GM12878 (cell line): Measurements from ENCODE around the gene KLHL35. TPM values are rescaled to one million over a fixed set of nuclear protein-coding genes. Genes with fewer than 3 reads are reported as not detected.

ENCODE experiments used
- ATAC-seq: fragments of 200-7000 bp; cut with Tn5 transposase; 3 replicates; pipeline ENCODE4 v1.9.1; 2020; ENCODE audit warnings: mild to moderate bottlenecking, moderate library complexity
- BruUV-seq: library from RNA; stranded (reverse); fragments of 400-500 nt; replicated peaks from 2 replicates; lab custom pipeline; 2021; lab: Mats Ljungman, UMichigan
- CTCF ChIA-PET: fragments of 300-600 bp; sonication (Branson Sonifier 250); formaldehyde crosslinking; extraction: SDS; loops from one replicate; lab custom pipeline; 2021; ENCODE audit warnings: inconsistent platforms; lab: Yijun Ruan, JAX
- POLR2A ChIA-PET: fragments of 350-600 bp; formaldehyde crosslinking; extraction: SDS; loops from one replicate; lab custom pipeline; 2021; ENCODE audit warnings: inconsistent platforms; lab: Charles Lee
- RAD21 ChIA-PET: fragments of 300-600 bp; sonication (Branson Sonifier 250); formaldehyde crosslinking; loops from one replicate; lab custom pipeline; 2023; ENCODE audit warnings: antibody characterized with exemption; ENCODE audit not compliant: unreplicated experiment; lab: Charles Lee
- SMC1A ChIA-PET: fragments of 300-600 bp; sonication (Branson Sonifier 250); formaldehyde crosslinking; loops from one replicate; lab custom pipeline; 2023; ENCODE audit not compliant: unreplicated experiment, uncharacterized antibody; lab: Charles Lee
- DNase-seq: peaks from one replicate; pipeline ENCODE4 v3.0.0-alpha.2; 2011; ENCODE audit warnings: low read depth, low spot score
- FAIRE-seq: peaks from 3 replicates; lab custom pipeline; 2011; peaks lifted over from hg19 to GRCh38; lab: Jason Lieb, UNC
- H2AFZ ChIP-seq: 2 replicates; pipeline ENCODE4 v1.6.0; 2011; ENCODE audit warnings: low read depth, low read length, control low read depth; ENCODE audit not compliant: control insufficient read depth
- H3K27ac ChIP-seq: 2 replicates; pipeline ENCODE4 v1.5.1; 2011; ENCODE audit warnings: control low read depth; ENCODE audit not compliant: control insufficient read depth, insufficient read depth
- H3K27me3 ChIP-seq, 2 experiments: replicated peaks in 1 of 2; 2 replicates each; pipeline versions ENCODE4 v1.6.0 to v1.6.1; 2011; ENCODE audit warnings: low read length in 1 of 2; ENCODE audit not compliant: control insufficient read depth in 2 of 2, insufficient read depth in 2 of 2
- H3K36me3 ChIP-seq, 2 experiments: 2 replicates each; pipeline ENCODE4 v1.5.1; 2011; ENCODE audit warnings: low read length in 1 of 2; ENCODE audit not compliant: control insufficient read depth in 2 of 2, insufficient read depth in 2 of 2
- H3K4me1 ChIP-seq: 2 replicates; pipeline ENCODE4 v1.6.1; 2011; ENCODE audit warnings: mild to moderate bottlenecking, low read length, moderate library complexity, mixed read lengths; ENCODE audit not compliant: control insufficient read depth, insufficient read depth
- H3K4me2 ChIP-seq: 2 replicates; pipeline ENCODE4 v1.6.0; 2011; ENCODE audit warnings: control low read depth; ENCODE audit not compliant: control insufficient read depth, insufficient read depth
- H3K4me3 ChIP-seq: fragments of 200-600 bp; sonication (generic); 2 replicates; pipeline ENCODE4 v1.5.1; 2016
- H3K79me2 ChIP-seq: 2 replicates; pipeline ENCODE4 v1.6.0; 2011; ENCODE audit warnings: low read length; ENCODE audit not compliant: control insufficient read depth, insufficient read depth
- H3K9ac ChIP-seq: 2 replicates; pipeline ENCODE4 v1.8.0; 2011; ENCODE audit warnings: low read length, control low read depth, mixed read lengths; ENCODE audit not compliant: control insufficient read depth, insufficient read depth
- H3K9me3 ChIP-seq: replicated peaks from 3 replicates; pipeline ENCODE4 v1.5.1; 2011; ENCODE audit warnings: mild to moderate bottlenecking, low read length; ENCODE audit not compliant: control insufficient read depth, insufficient read depth
- H4K20me1 ChIP-seq: 2 replicates; pipeline ENCODE4 v1.6.0; 2011; ENCODE audit not compliant: control insufficient read depth, insufficient read depth
- BCL11A ChIP-seq: IDR thresholded peaks from 2 replicates; pipeline ENCODE4 v1.6.1; 2011; ENCODE audit warnings: low read depth, low read length
- KDM1A ChIP-seq: fragments of 200-600 bp; sonication (generic); IDR thresholded peaks from 2 replicates; pipeline ENCODE4 v1.6.1; 2016; ENCODE audit warnings: borderline replicate concordance
- KLF5 ChIP-seq: fragments of 450-650 bp; IDR thresholded peaks from 2 replicates; pipeline ENCODE4 v1.6.1; 2014; ENCODE audit warnings: mild to moderate bottlenecking; ENCODE audit not compliant: partially characterized antibody
- MTA3 ChIP-seq: IDR thresholded peaks from 2 replicates; pipeline ENCODE4 v1.6.1; 2012; ENCODE audit warnings: low read length, inconsistent platforms, borderline replicate concordance
- MXI1 ChIP-seq: fragments of 150-350 bp; IDR thresholded peaks from 2 replicates; pipeline ENCODE4 v1.6.1; 2011; ENCODE audit warnings: low read depth, mild to moderate bottlenecking, inconsistent platforms, low read length, improper control_type of control experiment
- NKRF ChIP-seq: fragments of 450-650 bp; conservative IDR thresholded peaks from 2 replicates; pipeline ENCODE4 v1.6.1; 2017; ENCODE audit warnings: mild to moderate bottlenecking, moderate library complexity
- PBX3 ChIP-seq: IDR thresholded peaks from 2 replicates; pipeline ENCODE4 v1.6.1; 2011; ENCODE audit warnings: mild to moderate bottlenecking, low read depth, low read length, moderate library complexity; ENCODE audit not compliant: insufficient replicate concordance
- RAD51 ChIP-seq: fragments of 450-650 bp; IDR thresholded peaks from 2 replicates; pipeline ENCODE4 v1.6.1; 2016; ENCODE audit warnings: moderate library complexity, mild to moderate bottlenecking, inconsistent platforms
- SIN3A ChIP-seq: IDR thresholded peaks from 2 replicates; pipeline ENCODE4 v1.6.1; 2012; ENCODE audit warnings: low read depth, low read length, improper control_type of control experiment
- SKIL ChIP-seq: fragments of 450-650 bp; IDR thresholded peaks from 2 replicates; pipeline ENCODE4 v1.6.1; 2017; ENCODE audit warnings: mild to moderate bottlenecking, low read depth, inconsistent platforms; ENCODE audit not compliant: poor library complexity, severe bottlenecking
- TAF1 ChIP-seq: IDR thresholded peaks from 2 replicates; pipeline ENCODE4 v1.6.1; 2011; ENCODE audit warnings: mild to moderate bottlenecking, low read depth, low read length, borderline replicate concordance
- WGBS: methylation state at CpG from one replicate; pipeline ENCODE4 v1.1.6; 2016; ENCODE audit warnings: low lambda C conversion rate; ENCODE audit not compliant: insufficient replicate concordance, insufficient coverage; ENCODE audit errors: missing lambda C conversion rate; 5-methylcytosine and 5-hydroxymethylcytosine counted together
- in situ Hi-C: fragments of 300-500 bp; cut with MboI; formaldehyde crosslinking; loops from 9 replicates; pipeline ENCODE4 v1.14.3; 2018; ENCODE audit warnings: mixed read lengths
- intact Hi-C: fragments of 100-400 bp; cut with micrococcal nuclease; formaldehyde crosslinking; loops from one replicate; pipeline ENCODE4 v1.14.2; 2022; ENCODE audit not compliant: unreplicated experiment
- polyA plus RNA-seq, 11 experiments: library from polyadenylated mRNA; depleted of rRNA in 4 of 11; unstranded in 6 of 11; stranded (reverse) in 5 of 11; fragments of >200 nt; fragmentation: Nextera tagmentation in 4 of 11; fragmentation: Illumina TruSeq in 1 of 11; extraction: Ambion mirVana in 4 of 11; extraction: Trizol in 1 of 11; gene quantifications; 1 replicate in 1 of 11; 2 replicates in 10 of 11; pipeline versions ENCODE4 v1.2.1 to v1.2.3, GENCODE V29; 2011 to 2016; ENCODE audit warnings: inconsistent platforms in 2 of 11, missing spikeins in 2 of 11, low read depth in 1 of 11
- total RNA-seq, 4 experiments: library from RNA; depleted of rRNA in 3 of 4; stranded (reverse); fragments of >200 nt in 3 of 4; fragmentation: Illumina TruSeq in 1 of 4; extraction: Trizol in 1 of 4; gene quantifications; 2 replicates each; pipeline versions ENCODE4 v1.2.1 to v1.2.3, GENCODE V29; 2013 to 2021

Gene KLHL35
- total and polyA plus RNA-seq, 10 of the 15 experiments (the other 5 are each of a cell fraction or from before 2014, with no cell fraction given): 0.04 to 0.34 (median 0.13) TPM; not detected in 1

GRCh38 chr11:75439495-75440120, 6.6 kb upstream of the KLHL35 start:
- H3K27me3 ChIP-seq: no peaks in the 10 kb centered on the region; a peak in 1 of 4 replicates
- no peak overlapping the region for H3K9ac ChIP-seq
- in situ Hi-C loops (no loop called here), intact Hi-C loops (loop anchor here (10.0 kb wide), 1 partner anchor 265 kb away; no protein-coding TSS in a partner anchor)
- no TSS peak for BruUV-seq
- CTCF ChIA-PET: interaction anchor here (1.1 to 9.1 kb wide), 2 partner anchors 12 to 88 kb away, joined by 3 to 288 read pairs; partner anchors contain the start of gene GDPD5
- H3K4me2 ChIP-seq: no peak overlapping the region
- H3K4me1 ChIP-seq: no peaks in the 10 kb centered on the region
- no peak for ATAC-seq
- no peak overlapping the region for H3K27ac ChIP-seq
- no peaks in the 10 kb centered on the region for H3K79me2 ChIP-seq
- no peak overlapping the region for H3K4me3 ChIP-seq
- FAIRE-seq: no peak
- no peak for TF ChIP-seq TAF1
- no peak for TF ChIP-seq RAD51
- no peak for TF ChIP-seq BCL11A
- no peak for TF ChIP-seq KLF5
- no peak for TF ChIP-seq SIN3A
- TF ChIP-seq MTA3: no peak
- TF ChIP-seq KDM1A: no peak
- no peak for TF ChIP-seq MXI1
- TF ChIP-seq PBX3: no peak
- TF ChIP-seq NKRF: no peak
- TF ChIP-seq SKIL: no peak
- no peaks in the 10 kb centered on the region; a peak in 1 of 4 replicates for H3K36me3 ChIP-seq
- SMC1A ChIA-PET: no interaction called here
- no peak for DNase-seq
- no peak overlapping the region for H2AFZ ChIP-seq
- 47% methylated on average over 10 of the region's 13 CpGs for WGBS
- POLR2A ChIA-PET: no interaction called here
- no peaks in the 10 kb centered on the region for H4K20me1 ChIP-seq
- no peaks in the 10 kb centered on the region for H3K9me3 ChIP-seq
- RAD21 ChIA-PET: no interaction called here
